Esophagus squamous epithelium (tissue), 5 donors: ENCODE measurements around the gene NR0B2. TPM values are rescaled to one million over a fixed set of nuclear protein-coding genes. Genes with fewer than 3 reads are reported as not detected.
A peak's percentile ranks its signal among the peaks of the same experiment; 100 is the strongest.

Experiments
- DNase-seq: peaks from one replicate; lab custom pipeline; 2025; lab: John Stamatoyannopoulos, UW
- H3K27ac ChIP-seq, 4 donors: fragments of 200-600 bp; sonication (generic); one replicate each; pipeline ENCODE4 v1.5.1; 2016 to 2019; ENCODE audit warnings: mild to moderate bottlenecking in 1 of 4
- H3K27me3 ChIP-seq, 4 donors: fragments of 200-600 bp; sonication (generic); 1 replicate in 3 of 4; 2 replicates in 1 of 4; pipeline versions ENCODE4 v1.5.1 to v1.6.0; 2017 to 2021; ENCODE audit warnings: antibody characterized with exemption in 1 of 4
- H3K36me3 ChIP-seq, 3 donors: fragments of 200-600 bp; sonication (generic); one replicate each; pipeline ENCODE4 v1.5.1; 2016 to 2019
- H3K4me1 ChIP-seq, 3 donors: fragments of 200-600 bp; sonication (generic); one replicate each; pipeline ENCODE4 v1.5.1; 2017 to 2019
- H3K4me3 ChIP-seq, 4 donors: fragments of 200-600 bp; sonication (generic); 1 replicate in 3 of 4; 2 replicates in 1 of 4; pipeline ENCODE4 v1.5.1; 2016 to 2019; ENCODE audit warnings: mild to moderate bottlenecking in 2 of 4, moderate library complexity in 1 of 4
- H3K9me3 ChIP-seq, 3 donors: fragments of 200-600 bp; sonication (generic); one replicate each; pipeline ENCODE4 v1.5.1; 2016 to 2019
- POLR2A ChIP-seq, 4 donors: fragments of 450-650 bp; IDR thresholded peaks; one replicate each; pipeline ENCODE4 v1.6.1; 2017; ENCODE audit warnings: antibody characterized with exemption in 4 of 4, mild to moderate bottlenecking in 4 of 4, moderate library complexity in 3 of 4
- WGBS, 2 donors: methylation state at CpG; one replicate each; pipeline ENCODE4 v1.1.5; 2018; 5-methylcytosine and 5-hydroxymethylcytosine counted together
- intact Hi-C: fragments of 100-400 bp; cut with DNase I; formaldehyde crosslinking; loops from one replicate; pipeline ENCODE4 v1.15.0; 2022
- total RNA-seq, 4 donors: library from RNA; depleted of rRNA; stranded (reverse); fragments of >200 nt; gene quantifications; one replicate each; pipeline ENCODE4 v1.1.0, GENCODE V29; 2016
- TF ChIP-seq, protein P1 (sequence below), 6 experiments: fragments of 450-650 bp in 4 of 6; fragments of 200-600 bp in 2 of 6; sonication (generic) in 2 of 6; IDR thresholded peaks; one replicate each; pipeline ENCODE4 v1.5.1; 2016 to 2019; ENCODE audit warnings: antibody characterized with exemption in 6 of 6, mild to moderate bottlenecking in 4 of 6, moderate library complexity in 4 of 6
- donor health status: DM: yes; HTN: yes; CAD: no.

NR0B2 gene
- total RNA-seq, 4 donors from 2014 or later = not detected

- Histone ChIP-seq H3K27me3 (no peaks in the 10 kb centered on the region), H3K36me3 (no peaks in the 10 kb centered on the region), H3K4me3 (no peak overlapping the region), H3K4me1 (no peaks in the 10 kb centered on the region), H3K27ac (no peak overlapping the region), H3K9me3 (no peaks in the 10 kb centered on the region)
- DNase-seq = no peak
- WGBS, 2 donors = 88 to 91% methylated on average over 3 of the region's 3 CpGs
- TF ChIP-seq, protein P1, sequence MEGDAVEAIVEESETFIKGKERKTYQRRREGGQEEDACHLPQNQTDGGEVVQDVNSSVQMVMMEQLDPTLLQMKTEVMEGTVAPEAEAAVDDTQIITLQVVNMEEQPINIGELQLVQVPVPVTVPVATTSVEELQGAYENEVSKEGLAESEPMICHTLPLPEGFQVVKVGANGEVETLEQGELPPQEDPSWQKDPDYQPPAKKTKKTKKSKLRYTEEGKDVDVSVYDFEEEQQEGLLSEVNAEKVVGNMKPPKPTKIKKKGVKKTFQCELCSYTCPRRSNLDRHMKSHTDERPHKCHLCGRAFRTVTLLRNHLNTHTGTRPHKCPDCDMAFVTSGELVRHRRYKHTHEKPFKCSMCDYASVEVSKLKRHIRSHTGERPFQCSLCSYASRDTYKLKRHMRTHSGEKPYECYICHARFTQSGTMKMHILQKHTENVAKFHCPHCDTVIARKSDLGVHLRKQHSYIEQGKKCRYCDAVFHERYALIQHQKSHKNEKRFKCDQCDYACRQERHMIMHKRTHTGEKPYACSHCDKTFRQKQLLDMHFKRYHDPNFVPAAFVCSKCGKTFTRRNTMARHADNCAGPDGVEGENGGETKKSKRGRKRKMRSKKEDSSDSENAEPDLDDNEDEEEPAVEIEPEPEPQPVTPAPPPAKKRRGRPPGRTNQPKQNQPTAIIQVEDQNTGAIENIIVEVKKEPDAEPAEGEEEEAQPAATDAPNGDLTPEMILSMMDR (IDR thresholded peaks at IDR 0.05) = no peak
- no peak for TF ChIP-seq POLR2A (IDR thresholded peaks at IDR 0.05)
- intact Hi-C loops = no loop called here
Observed at GRCh38 chr1:26909951-26910342, 3.8 kb downstream of the NR0B2 start.

- Histone ChIP-seq H3K4me1 (no peaks in the 10 kb centered on the region), H3K27ac (no peak overlapping the region), H3K36me3 (no peaks in the 10 kb centered on the region), H3K27me3 (no peaks in the 10 kb centered on the region), H3K4me3 (no peak overlapping the region), H3K9me3 (no peaks in the 10 kb centered on the region)
- 29 to 39% methylated on average over 5 of the region's 6 CpGs for WGBS, 2 donors
- TF ChIP-seq, protein P1 (IDR thresholded peaks at IDR 0.05) = no peak
- no peak for TF ChIP-seq POLR2A (IDR thresholded peaks at IDR 0.05)
- intact Hi-C loops = no loop called here
- DNase-seq = no peak
Observed at GRCh38 chr1:26907071-26907917, 6.5 kb downstream of the NR0B2 start.

- H3K36me3 ChIP-seq = peaks cover under 1 to 25% (median 11%) of the 10 kb centered on the region in 3 donors
- H3K9me3 ChIP-seq = no peaks in the 10 kb centered on the region
- no peak for DNase-seq
- H3K27me3 ChIP-seq = no peaks in the 10 kb centered on the region
- peak overlapping the region; percentile 78 to 97 (median 88) for H3K4me3 ChIP-seq
- 60 to 66% methylated on average over 16 to 18 of the region's 18 CpGs for WGBS, 2 donors
- H3K27ac ChIP-seq = peak overlapping the region; percentile 83 to 94 (median 86)
- H3K4me1 ChIP-seq = peaks cover 14 to 30% (median 15%) of the 10 kb centered on the region in 3 donors
- intact Hi-C loops = no loop called here
- TF ChIP-seq, protein P1 (IDR thresholded peaks at IDR 0.05) = no peak
- no peak for TF ChIP-seq POLR2A (IDR thresholded peaks at IDR 0.05)
Observed at GRCh38 chr1:26900815-26901511, 12.8 kb downstream of the NR0B2 start.

GRCh38 chr1:26900001-26900814, 13.6 kb downstream of the NR0B2 start, which contains the start of gene GPATCH3:
TSS of gene GPATCH3 (minus strand) at chr1:26900467. CDS start at chr1:26900442, 25 bp downstream.
- 1 to 2% methylated on average over 22 to 35 of the region's 50 CpGs for WGBS, 2 donors
- peaks cover 5 to 32% (median 14%) of the 10 kb centered on the region in 3 donors for H3K36me3 ChIP-seq
- intact Hi-C loops = no loop called here
- H3K27ac ChIP-seq = peak within 1 kb of the TSS; percentile 83 to 94 (median 86)
- DNase-seq = peak; percentile 61
- peak within 1 kb of the TSS; percentile 78 to 97 (median 88) for H3K4me3 ChIP-seq
- peaks cover 14 to 30% (median 15%) of the 10 kb centered on the region in 3 donors for H3K4me1 ChIP-seq
- peak in 2 of 4 donors; percentile 28 to 50 for TF ChIP-seq POLR2A (IDR thresholded peaks at IDR 0.05)
- TF ChIP-seq, protein P1 (IDR thresholded peaks at IDR 0.05) = peak in 1 of 6 experiments; percentile 12
- no peaks in the 10 kb centered on the region for H3K27me3 ChIP-seq
- H3K9me3 ChIP-seq = no peaks in the 10 kb centered on the region
